ENCODE measurements around the gene CMTM3. TPM values are rescaled to one million over a fixed set of nuclear protein-coding genes. Genes with fewer than 3 reads are reported as not detected.
"Not testable (repeated sequence)": the region's sequence is repeated elsewhere in the genome, so short reads cannot be mapped to it uniquely, and the experiment has no call there.

CMTM3 gene
- total RNA-seq, 1 experiment from 2014 or later = 19.1 TPM

- TF ChIP-seq ZNF416 (CRISPR knock-in tag; IDR thresholded peaks at IDR 0.05) (no peak), SMAD4 (CRISPR knock-in tag; IDR thresholded peaks at IDR 0.05) (no peak), HMGA2 (CRISPR knock-in tag; IDR thresholded peaks at IDR 0.05) (no peak), TEAD1 (CRISPR knock-in tag; IDR thresholded peaks at IDR 0.05) (no peak)
- TF ChIP-seq, protein P1, sequence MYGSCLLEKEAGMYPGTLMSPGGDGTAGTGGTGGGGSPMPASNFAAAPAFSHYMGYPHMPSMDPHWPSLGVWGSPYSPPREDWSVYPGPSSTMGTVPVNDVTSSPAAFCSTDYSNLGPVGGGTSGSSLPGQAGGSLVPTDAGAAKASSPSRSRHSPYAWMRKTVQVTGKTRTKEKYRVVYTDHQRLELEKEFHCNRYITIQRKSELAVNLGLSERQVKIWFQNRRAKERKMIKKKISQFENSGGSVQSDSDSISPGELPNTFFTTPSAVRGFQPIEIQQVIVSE (CRISPR knock-in tag; IDR thresholded peaks at IDR 0.05; ENCODE audit: borderline replicate concordance) = no peak
- TF ChIP-seq, protein P2, sequence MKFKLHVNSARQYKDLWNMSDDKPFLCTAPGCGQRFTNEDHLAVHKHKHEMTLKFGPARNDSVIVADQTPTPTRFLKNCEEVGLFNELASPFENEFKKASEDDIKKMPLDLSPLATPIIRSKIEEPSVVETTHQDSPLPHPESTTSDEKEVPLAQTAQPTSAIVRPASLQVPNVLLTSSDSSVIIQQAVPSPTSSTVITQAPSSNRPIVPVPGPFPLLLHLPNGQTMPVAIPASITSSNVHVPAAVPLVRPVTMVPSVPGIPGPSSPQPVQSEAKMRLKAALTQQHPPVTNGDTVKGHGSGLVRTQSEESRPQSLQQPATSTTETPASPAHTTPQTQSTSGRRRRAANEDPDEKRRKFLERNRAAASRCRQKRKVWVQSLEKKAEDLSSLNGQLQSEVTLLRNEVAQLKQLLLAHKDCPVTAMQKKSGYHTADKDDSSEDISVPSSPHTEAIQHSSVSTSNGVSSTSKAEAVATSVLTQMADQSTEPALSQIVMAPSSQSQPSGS (CRISPR knock-in tag; IDR thresholded peaks at IDR 0.05; ENCODE audit: borderline replicate concordance, low read depth) = no peak
- TF ChIP-seq, protein P3, sequence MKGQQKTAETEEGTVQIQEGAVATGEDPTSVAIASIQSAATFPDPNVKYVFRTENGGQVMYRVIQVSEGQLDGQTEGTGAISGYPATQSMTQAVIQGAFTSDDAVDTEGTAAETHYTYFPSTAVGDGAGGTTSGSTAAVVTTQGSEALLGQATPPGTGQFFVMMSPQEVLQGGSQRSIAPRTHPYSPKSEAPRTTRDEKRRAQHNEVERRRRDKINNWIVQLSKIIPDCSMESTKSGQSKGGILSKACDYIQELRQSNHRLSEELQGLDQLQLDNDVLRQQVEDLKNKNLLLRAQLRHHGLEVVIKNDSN (CRISPR knock-in tag; IDR thresholded peaks at IDR 0.05) = no peak
Measured at GRCh38 chr16:66661210-66661560, 56.7 kb downstream of the CMTM3 start (continued).

DNA sequence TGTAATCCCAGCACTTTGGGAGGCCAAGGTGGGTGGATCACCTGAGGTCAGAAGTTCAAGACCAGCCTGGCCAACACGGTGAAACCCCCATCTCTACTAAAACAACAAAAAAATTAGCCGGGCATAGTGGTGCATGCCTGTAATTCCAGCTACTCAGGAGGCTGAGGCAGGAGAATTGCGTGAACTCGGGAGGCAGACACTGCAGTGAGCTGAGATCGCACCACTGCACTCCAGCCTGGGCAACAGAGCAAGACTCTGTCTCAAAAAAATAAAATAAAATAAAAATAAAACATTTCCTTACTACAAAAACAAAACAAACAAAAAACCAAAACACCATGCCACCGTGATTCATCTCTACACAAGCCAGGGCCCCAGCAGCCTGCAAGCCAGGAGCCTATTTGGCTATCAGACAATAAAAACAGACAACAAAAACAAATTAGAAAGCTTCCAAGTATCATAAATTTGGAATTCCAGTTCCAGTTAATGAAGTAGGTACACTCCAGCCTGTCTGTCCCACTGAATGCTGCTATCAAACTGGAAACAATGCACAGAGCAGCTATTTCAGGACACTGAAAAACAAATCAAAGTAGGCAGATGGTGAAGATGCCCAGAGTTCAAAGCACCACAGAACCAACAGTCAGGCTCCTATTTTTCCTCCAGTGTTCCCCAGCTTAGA lies 57.3 kb downstream of the CMTM3 start:
- POLR2A ChIA-PET = interaction anchor here (0.6 kb wide), 2 partner anchors 37 to 198 kb away, joined by 3 to 8 read pairs; no protein-coding TSS in a partner anchor

GRCh38 chr16:66662445-66663194 lies 58.1 kb downstream of the CMTM3 start:
- no peak for TF ChIP-seq EMX1 (CRISPR knock-in tag; IDR thresholded peaks at IDR 0.05)
- no peak for TF ChIP-seq ZNF671 (CRISPR knock-in tag; IDR thresholded peaks at IDR 0.05)
- Mint-ChIP-seq H3K4me3 (no peak overlapping the region), H3K27ac (peak overlapping the region; percentile 23; the same call in 1 of the 2 replicates), H3K4me1 (peaks cover 17% of the 10 kb centered on the region), H3K36me3 (no peaks in the 10 kb centered on the region), H3K27me3 (ENCODE audit: low read depth) (no peaks in the 10 kb centered on the region), H3K9me3 (no peaks in the 10 kb centered on the region)
- ChIA-PET CTCF (interaction anchor here (0.5 to 5.1 kb wide), 18 partner anchors 9 to 210 kb away, joined by 3 to 80 read pairs (median 5); partner anchors contain the start of genes DYNC1LI2 and NAE1), POLR2A (no interaction called here)
- ATAC-seq (peak; percentile 52), DNase-seq (ENCODE audit: low spot score) (no peak)

More for the DNA sequence above, 57.3 kb downstream of the CMTM3 start:
- H3K4me3 Mint-ChIP-seq; H3K9me3 Mint-ChIP-seq; ATAC-seq; DNase-seq (ENCODE audit: low spot score); H3K27me3 Mint-ChIP-seq (ENCODE audit: low read depth); H3K36me3 Mint-ChIP-seq: not testable (repeated sequence)
- CTCF ChIA-PET = interaction anchor here (0.7 to 5.1 kb wide), 12 partner anchors 9 to 255 kb away, joined by 3 to 80 read pairs (median 6); partner anchors contain the start of genes CMTM4, DYNC1LI2 and NAE1
- Mint-ChIP-seq H3K4me1 (peaks cover 17% of the 10 kb centered on the region), H3K27ac (peak overlapping the region; percentile 60; the same call in 1 of the 2 replicates)

Other genes with a start within 250 kb of the CMTM3 start
- 0.14 to 0.28 TPM (median 0.14 TPM) in 3 replicates for gene CDH5, start 238.0 kb upstream of the CMTM3 start, total RNA-seq (2021)
- 0.07 TPM in 1 of 3 replicates, not detected in the others for gene BEAN1, start 177.4 kb upstream of the CMTM3 start, total RNA-seq (2021)
- 5.0 to 7.6 TPM (median 6.7 TPM) in 3 replicates for gene TK2, start 54.6 kb upstream of the CMTM3 start, total RNA-seq (2021)
- gene CKLF, start 52.1 kb upstream of the CMTM3 start, total RNA-seq (2021) = 21.0 to 23.9 TPM (median 23.8 TPM) in 3 replicates
- 1.6 to 3.5 TPM (median 2.5 TPM) in 3 replicates for gene CMTM1, start 38.3 kb upstream of the CMTM3 start, total RNA-seq (2021)
- gene CMTM2, start 25.2 kb upstream of the CMTM3 start, total RNA-seq (2021) = not detected in 3 replicates
- gene CMTM4, start 92.0 kb downstream of the CMTM3 start, total RNA-seq (2021) = 56.2 to 60.6 TPM (median 58.5 TPM) in 3 replicates
- 82.7 to 89.8 TPM (median 89.7 TPM) in 3 replicates for gene DYNC1LI2, start 146.9 kb downstream of the CMTM3 start, total RNA-seq (2021)
- not detected in 3 replicates for gene TERB1, start 196.9 kb downstream of the CMTM3 start, total RNA-seq (2021)
- 103 to 129 TPM (median 107 TPM) in 3 replicates for gene NAE1, start 226.3 kb downstream of the CMTM3 start, total RNA-seq (2021)
- 1.4 to 2.2 TPM (median 1.6 TPM) in 3 replicates for gene CA7, start 239.7 kb downstream of the CMTM3 start, total RNA-seq (2021)